Neural cell (in vitro differentiated cells): Measurements from ENCODE around the gene C11orf97. TPM values are rescaled to one million over a fixed set of nuclear protein-coding genes. Genes with fewer than 3 reads are reported as not detected.

Experiments
- H2AFZ ChIP-seq: fragments of 200-600, 300-800 bp; sonication (generic), shearing (Covaris generic); 2 replicates; pipeline ENCODE4 v1.6.0; 2014; ENCODE audit warnings: low read depth, mild to moderate bottlenecking, antibody characterized with exemption, low read length, moderate library complexity
- H3F3A ChIP-seq: fragments of 200-600 bp; shearing (Covaris generic); 2 replicates; pipeline ENCODE4 v1.6.1; 2016; ENCODE audit warnings: mild to moderate bottlenecking, moderate library complexity, mixed read lengths, antibody characterized with exemption, low read length; ENCODE audit not compliant: insufficient read depth, poor library complexity, severe bottlenecking
- H3K27ac ChIP-seq: fragments of 200-600, 300-800 bp; sonication (generic), shearing (Covaris generic); 2 replicates; pipeline ENCODE4 v1.5.1; 2014; ENCODE audit warnings: mild to moderate bottlenecking, low read length, moderate library complexity
- H3K27me3 ChIP-seq: fragments of 300-800, 200-600 bp; sonication (generic), shearing (Covaris generic); 2 replicates; pipeline ENCODE4 v1.6.0; 2014; ENCODE audit warnings: mild to moderate bottlenecking, low read depth, low read length, moderate library complexity; ENCODE audit not compliant: insufficient read depth
- H3K36me3 ChIP-seq: fragments of 300-800, 200-600 bp; sonication (generic), shearing (Covaris generic); 2 replicates; pipeline ENCODE4 v1.5.1; 2014; ENCODE audit warnings: mild to moderate bottlenecking, antibody characterized with exemption, low read length, moderate library complexity; ENCODE audit not compliant: insufficient read depth
- H3K4me2 ChIP-seq: fragments of 300-800, 200-600 bp; sonication (generic), shearing (Covaris generic); 2 replicates; pipeline ENCODE4 v1.6.0; 2014; ENCODE audit warnings: mild to moderate bottlenecking, low read length
- H3K4me3 ChIP-seq: fragments of 300-800, 200-600 bp; sonication (generic), shearing (Covaris generic); 2 replicates; pipeline ENCODE4 v1.5.1; 2014; ENCODE audit warnings: mild to moderate bottlenecking, low read length, moderate library complexity
- H3K79me2 ChIP-seq: fragments of 200-600 bp; shearing (Covaris generic); replicated peaks from 2 replicates; pipeline ENCODE4 v1.6.0; 2014; ENCODE audit warnings: mild to moderate bottlenecking, low read length, moderate library complexity; ENCODE audit not compliant: insufficient read depth
- H3K9ac ChIP-seq: fragments of 300-800, 200-600 bp; sonication (generic), shearing (Covaris generic); 2 replicates; pipeline ENCODE4 v1.6.1; 2016; ENCODE audit warnings: mild to moderate bottlenecking, low read length, mixed read lengths
- H3K9me2 ChIP-seq: fragments of 200-600 bp; shearing (Covaris generic); 2 replicates; pipeline ENCODE4 v1.6.1; 2016; ENCODE audit warnings: mild to moderate bottlenecking, low read length, mixed read lengths; ENCODE audit not compliant: insufficient read depth
- H3K9me3 ChIP-seq: fragments of 200-600, 300-800 bp; sonication (generic), shearing (Covaris generic); 2 replicates; pipeline ENCODE4 v1.6.1; 2016; ENCODE audit warnings: mild to moderate bottlenecking, mixed run types, low read length, moderate library complexity, mixed read lengths
- H4K20me1 ChIP-seq: fragments of 200-600 bp; shearing (Covaris generic); 2 replicates; pipeline ENCODE4 v1.6.1; 2016; ENCODE audit warnings: mild to moderate bottlenecking, mixed run types; ENCODE audit not compliant: insufficient read depth
- CTCF ChIP-seq: fragments of 450-650 bp; IDR thresholded peaks from 2 replicates; pipeline ENCODE4 v1.5.1; 2014; ENCODE audit warnings: antibody characterized with exemption, mild to moderate bottlenecking, moderate library complexity; ENCODE audit not compliant: poor library complexity, severe bottlenecking
- EP300 ChIP-seq: fragments of 450-650 bp; conservative IDR thresholded peaks from 2 replicates; pipeline ENCODE4 v1.6.1; 2014; ENCODE audit warnings: antibody characterized with exemption, mild to moderate bottlenecking, moderate library complexity; ENCODE audit not compliant: poor library complexity, severe bottlenecking
- EZH2 ChIP-seq: fragments of 200-600, 300-800 bp; shearing (Covaris generic), sonication (generic); IDR thresholded peaks from 2 replicates; pipeline ENCODE4 v1.6.1; 2014; ENCODE audit warnings: antibody characterized with exemption, low read length, borderline replicate concordance, mild to moderate bottlenecking; ENCODE audit not compliant: insufficient read depth, poor library complexity, severe bottlenecking
- MXI1 ChIP-seq: fragments of 450-650 bp; conservative IDR thresholded peaks from 2 replicates; pipeline ENCODE4 v1.6.1; 2014; ENCODE audit warnings: antibody characterized with exemption, mild to moderate bottlenecking; ENCODE audit not compliant: poor library complexity, severe bottlenecking
- POLR2AphosphoS5 ChIP-seq: IDR thresholded peaks from 2 replicates; pipeline ENCODE4 v1.6.1; 2012
- RAD21 ChIP-seq: fragments of 450-650 bp; conservative IDR thresholded peaks from 2 replicates; pipeline ENCODE4 v1.6.1; 2014; ENCODE audit warnings: antibody characterized with exemption, mild to moderate bottlenecking, moderate library complexity
- REST ChIP-seq: IDR thresholded peaks from 2 replicates; pipeline ENCODE4 v1.6.1; 2012; ENCODE audit warnings: borderline replicate concordance
- SMC3 ChIP-seq: fragments of 450-650 bp; conservative IDR thresholded peaks from 2 replicates; pipeline ENCODE4 v1.6.1; 2014; ENCODE audit warnings: antibody characterized with exemption, mild to moderate bottlenecking, moderate library complexity; ENCODE audit not compliant: poor library complexity
- TAF1 ChIP-seq: IDR thresholded peaks from 2 replicates; pipeline ENCODE4 v1.6.1; 2012; ENCODE audit warnings: low read depth
- polyA plus RNA-seq: library from polyadenylated mRNA; depleted of rRNA; stranded (reverse); fragments of >200 nt; gene quantifications from 2 replicates; pipeline ENCODE4 v1.2.3, GENCODE V29; 2014

Gene C11orf97
- polyA plus RNA-seq, 1 donor from 2014 or later, result 0.47 TPM

GRCh38 chr11:94494126-94494680 lies 18.1 kb upstream of the C11orf97 start:
- Histone ChIP-seq H3K9ac (peak overlapping the region; percentile 76), H3K4me2 (peak overlapping the region; percentile 96), H3K4me3 (peak overlapping the region; percentile 83), H3K36me3 (peaks cover 5% of the 10 kb centered on the region), H3F3A (no peaks in the 10 kb centered on the region), H3K27me3 (no peaks in the 10 kb centered on the region), H3K27ac (peak overlapping the region; percentile 61), H2AFZ (peak overlapping the region; percentile 96), H4K20me1 (no peaks in the 10 kb centered on the region), H3K9me2 (no peaks in the 10 kb centered on the region), H3K9me3 (no peaks in the 10 kb centered on the region), H3K79me2 (peaks cover 9% of the 10 kb centered on the region)
- no peak for TF ChIP-seq SMC3
- no peak for TF ChIP-seq POLR2AphosphoS5
- no peak for TF ChIP-seq TAF1
- peak; percentile 36 for TF ChIP-seq MXI1
- TF ChIP-seq REST, result peak; percentile 66
- no peak for TF ChIP-seq CTCF
- TF ChIP-seq RAD21, result peak; percentile 31
- TF ChIP-seq EP300, result no peak
- TF ChIP-seq EZH2, result no peak

- Histone ChIP-seq H3K27me3 (no peaks in the 10 kb centered on the region), H3K4me2 (no peak overlapping the region), H3K9me2 (no peaks in the 10 kb centered on the region), H3K9me3 (no peaks in the 10 kb centered on the region), H2AFZ (no peak overlapping the region), H4K20me1 (no peaks in the 10 kb centered on the region), H3K27ac (no peak overlapping the region), H3K9ac (no peak overlapping the region), H3K36me3 (peaks cover 5% of the 10 kb centered on the region), H3F3A (no peaks in the 10 kb centered on the region), H3K79me2 (no peaks in the 10 kb centered on the region), H3K4me3 (no peak overlapping the region)
- TF ChIP-seq REST, result no peak
- TF ChIP-seq RAD21, result no peak
- no peak for TF ChIP-seq TAF1
- TF ChIP-seq EP300, result no peak
- no peak for TF ChIP-seq SMC3
- TF ChIP-seq POLR2AphosphoS5, result no peak
- TF ChIP-seq MXI1, result no peak
- TF ChIP-seq EZH2, result no peak
- TF ChIP-seq CTCF, result no peak
Measured at GRCh38 chr11:94500181-94500580, 12.1 kb upstream of the C11orf97 start.
